Measurements from ENCODE around the gene CNTN2.

- TF ChIP-seq CTCF (IDR thresholded peaks at IDR 0.05 in 8 of 11, conservative IDR thresholded peaks at IDR 0.05 in 3 of 11), result no peak
- no peak for TF ChIP-seq POLR2A (IDR thresholded peaks at IDR 0.05)
- TF ChIP-seq POLR2AphosphoS5 (IDR thresholded peaks at IDR 0.05), result no peak
Measured at GRCh38 chr1:205098242-205098641, 55.2 kb downstream of the CNTN2 start.

Measured in spleen (tissue), 7 donors.